HepG2 (cell line): ENCODE data around the gene SWSAP1. TPM values are rescaled to one million over a fixed set of nuclear protein-coding genes. Genes with fewer than 3 reads are reported as not detected.
A peak's percentile ranks its signal among the peaks of the same experiment; 100 is the strongest.

Experiments
- CTCF ChIP-seq: sonication (generic); formaldehyde crosslinking; IDR thresholded peaks from 2 replicates; pipeline ENCODE4 v1.5.0; 2020; ENCODE audit warnings: mild to moderate bottlenecking, missing genetic modification reagents, moderate library complexity
- HCFC1 ChIP-seq: fragments of 150-350 bp; IDR thresholded peaks from 2 replicates; pipeline ENCODE4 v1.6.1; 2014; ENCODE audit warnings: low read depth, low read length
- HNF4G ChIP-seq, 2 experiments: sonication (generic) in 1 of 2; formaldehyde crosslinking in 1 of 2; IDR thresholded peaks; 2 replicates each; pipeline versions ENCODE4 v1.4.0 to v1.6.1; 2011 to 2020; ENCODE audit warnings: borderline replicate concordance in 2 of 2, low read depth in 2 of 2, mild to moderate bottlenecking in 2 of 2, low read length in 1 of 2, missing genetic modification reagents in 1 of 2, moderate library complexity in 1 of 2
- HOXA7 ChIP-seq: sonication (generic); formaldehyde crosslinking; IDR thresholded peaks from 2 replicates; pipeline ENCODE4 v1.8.1; 2022; ENCODE audit warnings: mild to moderate bottlenecking, missing genetic modification reagents, moderate library complexity
- IRX3 ChIP-seq: sonication (generic); formaldehyde crosslinking; IDR thresholded peaks from 2 replicates; pipeline ENCODE4 v1.8.1; 2023; ENCODE audit warnings: mild to moderate bottlenecking, low read depth, missing genetic modification reagents, borderline replicate concordance
- KAT8 ChIP-seq: IDR thresholded peaks from 2 replicates; pipeline ENCODE4 v1.6.1; 2016; ENCODE audit warnings: missing genetic modification reagents, missing compliant biosample characterization
- MBD4 ChIP-seq: IDR thresholded peaks from 2 replicates; pipeline ENCODE4 v1.6.1; 2012; ENCODE audit warnings: low read length, inconsistent platforms, borderline replicate concordance
- NR2F1 ChIP-seq, 2 experiments: fragments of 450-650 bp in 1 of 2; formaldehyde crosslinking in 1 of 2; IDR thresholded peaks; 2 replicates each; pipeline versions ENCODE4 v1.5.0 to v1.6.1; 2016 to 2020; ENCODE audit warnings: mild to moderate bottlenecking in 1 of 2, missing compliant biosample characterization in 1 of 2, missing genetic modification reagents in 1 of 2, moderate library complexity in 1 of 2
- NR2F6 ChIP-seq, 2 experiments: IDR thresholded peaks; 2 replicates each; pipeline ENCODE4 v1.6.1; 2016; ENCODE audit warnings: antibody characterized with exemption in 1 of 2, mild to moderate bottlenecking in 1 of 2
- SPEN ChIP-seq: sonication (generic); formaldehyde crosslinking; IDR thresholded peaks from 2 replicates; pipeline ENCODE4 v1.5.1; 2020; ENCODE audit warnings: low read depth, mild to moderate bottlenecking, missing genetic modification reagents
- UBTF ChIP-seq: sonication (generic); formaldehyde crosslinking; IDR thresholded peaks from 2 replicates; pipeline ENCODE4 v1.4.0; 2020; ENCODE audit warnings: mild to moderate bottlenecking, missing genetic modification reagents
- YEATS2 ChIP-seq: sonication (generic); formaldehyde crosslinking; IDR thresholded peaks from 2 replicates; pipeline ENCODE4 v1.4.0; 2020; ENCODE audit warnings: missing genetic modification reagents, borderline replicate concordance
- ZBTB34 ChIP-seq: sonication (generic); formaldehyde crosslinking; IDR thresholded peaks from 2 replicates; pipeline ENCODE4 v1.8.0; 2022; ENCODE audit warnings: mild to moderate bottlenecking, missing genetic modification reagents
- ZFAT ChIP-seq: sonication (generic); formaldehyde crosslinking; conservative IDR thresholded peaks from 2 replicates; pipeline ENCODE4 v1.8.1; 2023; ENCODE audit warnings: missing genetic modification reagents, inconsistent platforms
- ZNF235 ChIP-seq: sonication (generic); formaldehyde crosslinking; IDR thresholded peaks from 2 replicates; pipeline ENCODE4 v1.8.1; 2023; ENCODE audit warnings: mild to moderate bottlenecking, missing genetic modification reagents, borderline replicate concordance
- ZNF557 ChIP-seq: sonication (generic); formaldehyde crosslinking; IDR thresholded peaks from 2 replicates; pipeline ENCODE4 v1.4.0; 2020; ENCODE audit warnings: missing genetic modification reagents
- ZNF839 ChIP-seq: sonication (generic); formaldehyde crosslinking; IDR thresholded peaks from 2 replicates; pipeline ENCODE4 v1.4.0; 2020; ENCODE audit warnings: missing genetic modification reagents, mild to moderate bottlenecking, borderline replicate concordance
- ZNF850 ChIP-seq: sonication (generic); formaldehyde crosslinking; conservative IDR thresholded peaks from 2 replicates; pipeline ENCODE4 v1.9.0; 2021; ENCODE audit warnings: mild to moderate bottlenecking, missing genetic modification reagents
- polyA plus RNA-seq, 8 experiments: library from polyadenylated mRNA; depleted of rRNA in 3 of 8; stranded (reverse) in 7 of 8; unstranded in 1 of 8; fragments of >200 nt; fragmentation: Illumina TruSeq in 4 of 8; extraction: Trizol in 4 of 8; gene quantifications; 2 replicates each; pipeline versions ENCODE4 v1.2.1 to v1.2.3, GENCODE V29; 2011 to 2016; ENCODE audit warnings: low read depth in 4 of 8, missing spikeins in 1 of 8, mixed read lengths in 1 of 8; ENCODE audit not compliant: insufficient read depth in 1 of 8
- total RNA-seq, 5 experiments: library from RNA; depleted of rRNA; stranded (reverse); fragments of >200 nt; fragmentation: Illumina TruSeq; extraction: Trizol; gene quantifications; 2 replicates each; pipeline ENCODE4 v1.2.3, GENCODE V29; 2016; ENCODE audit warnings: low read depth in 1 of 5
- TF ChIP-seq, protein P1 (sequence below): IDR thresholded peaks from 2 replicates; pipeline ENCODE4 v1.6.1; 2016; ENCODE audit warnings: missing genetic modification reagents, missing compliant biosample characterization
- TF ChIP-seq, protein P2 (sequence below): sonication (generic); formaldehyde crosslinking; IDR thresholded peaks from 2 replicates; pipeline ENCODE4 v1.4.0; 2020; ENCODE audit warnings: missing genetic modification reagents

The SWSAP1 gene
- total and polyA plus RNA-seq, 2 of the 13 experiments (the other 11 are each of a cell fraction or from before 2014, with no cell fraction given): 2.7 to 3.3 TPM

DNA sequence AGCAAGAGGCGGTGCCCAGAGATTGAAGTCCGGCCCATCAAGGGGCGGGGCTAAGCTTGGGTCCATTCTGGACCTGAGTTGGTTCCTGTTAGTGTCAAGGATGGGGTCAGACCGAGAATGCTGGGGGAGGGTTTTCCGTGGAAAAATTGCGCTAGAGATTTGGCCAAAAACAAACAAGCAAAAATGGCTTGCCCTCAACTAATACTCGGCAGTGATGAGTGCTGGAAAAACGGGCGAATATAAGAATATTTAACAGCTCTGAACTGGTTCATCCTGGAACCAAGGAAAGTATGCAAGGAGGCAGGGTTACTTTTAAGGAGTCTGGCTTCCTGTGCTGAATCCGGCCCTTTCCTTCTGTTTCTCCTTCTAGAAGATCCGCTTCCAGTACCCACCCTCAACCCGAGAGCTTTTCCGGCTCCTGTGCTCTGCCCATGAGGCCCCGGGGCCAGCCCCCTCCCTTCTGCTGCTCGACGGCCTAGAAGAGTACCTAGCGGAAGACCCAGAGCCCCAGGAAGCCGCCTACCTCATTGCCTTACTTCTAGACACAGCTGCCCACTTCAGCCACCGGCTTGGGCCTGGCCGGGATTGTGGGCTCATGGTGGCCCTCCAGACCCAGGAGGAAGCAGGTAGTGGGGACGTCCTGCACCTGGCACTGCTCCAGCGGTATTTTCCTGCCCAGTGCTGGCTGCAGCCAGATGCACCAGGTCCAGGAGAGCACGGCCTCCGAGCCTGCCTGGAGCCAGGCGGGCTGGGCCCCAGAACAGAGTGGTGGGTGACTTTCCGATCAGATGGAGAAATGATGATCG, 880 bp downstream of the SWSAP1 start (continued):
- TF ChIP-seq SPEN (CRISPR knock-in tag): peak; percentile 49; the same call in 1 of the 2 replicates
- TF ChIP-seq IRX3 (CRISPR knock-in tag): no peak
- no peak; the same call in 1 of the 2 replicates for TF ChIP-seq KAT8 (CRISPR knock-in tag)
- TF ChIP-seq ZBTB34: no peak
- 0 out of 2 replicates have a peak, but pooled peaks have one; percentile 20 for TF ChIP-seq ZFAT (CRISPR knock-in tag)
- no peak for TF ChIP-seq HCFC1
- no peak for TF ChIP-seq MBD4
- TF ChIP-seq ZNF839 (CRISPR knock-in tag): 0 out of 2 replicates have a peak, but pooled peaks have one; percentile 82
- TF ChIP-seq HOXA7 (CRISPR knock-in tag): no peak
- TF ChIP-seq, protein P1, sequence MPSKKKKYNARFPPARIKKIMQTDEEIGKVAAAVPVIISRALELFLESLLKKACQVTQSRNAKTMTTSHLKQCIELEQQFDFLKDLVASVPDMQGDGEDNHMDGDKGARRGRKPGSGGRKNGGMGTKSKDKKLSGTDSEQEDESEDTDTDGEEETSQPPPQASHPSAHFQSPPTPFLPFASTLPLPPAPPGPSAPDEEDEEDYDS (CRISPR knock-in tag): peak; percentile 47; the same call in 1 of the 2 replicates
- peak; percentile 90 for TF ChIP-seq NR2F6 (IDR thresholded peaks at IDR 0.05)
- TF ChIP-seq NR2F6 (CRISPR knock-in tag; IDR thresholded peaks at IDR 0.05): peak; percentile 68
- TF ChIP-seq UBTF (CRISPR knock-in tag): peak; percentile 70
- TF ChIP-seq NR2F1 (CRISPR knock-in tag; IDR thresholded peaks at IDR 0.05): peak; percentile 35 to 40; a peak in 1 of 4 replicates
- TF ChIP-seq ZNF557 (CRISPR knock-in tag): peak; percentile 48; the same call in 1 of the 2 replicates
- TF ChIP-seq, protein P2, sequence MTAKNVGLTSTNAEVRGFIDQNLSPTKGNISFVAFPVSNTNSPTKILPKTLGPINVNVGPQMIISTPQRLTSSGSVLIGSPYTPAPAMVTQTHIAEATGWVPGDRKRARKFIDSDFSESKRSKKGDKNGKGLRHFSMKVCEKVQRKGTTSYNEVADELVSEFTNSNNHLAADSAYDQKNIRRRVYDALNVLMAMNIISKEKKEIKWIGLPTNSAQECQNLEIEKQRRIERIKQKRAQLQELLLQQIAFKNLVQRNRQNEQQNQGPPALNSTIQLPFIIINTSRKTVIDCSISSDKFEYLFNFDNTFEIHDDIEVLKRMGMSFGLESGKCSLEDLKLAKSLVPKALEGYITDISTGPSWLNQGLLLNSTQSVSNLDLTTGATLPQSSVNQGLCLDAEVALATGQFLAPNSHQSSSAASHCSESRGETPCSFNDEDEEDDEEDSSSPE: peak; percentile 40; the same call in 1 of the 2 replicates
- TF ChIP-seq ZNF850 (CRISPR knock-in tag): no peak
- TF ChIP-seq CTCF: no peak
- TF ChIP-seq ZNF235 (CRISPR knock-in tag): peak; percentile 39; the same call in 1 of the 2 replicates
- TF ChIP-seq YEATS2 (CRISPR knock-in tag): peak; percentile 19; the same call in 1 of the 2 replicates
- no peak for TF ChIP-seq HNF4G (IDR thresholded peaks at IDR 0.05; ENCODE audit: borderline replicate concordance, low read depth, low read length)
- 0 out of 2 replicates have a peak, but pooled peaks have one; percentile 62 for TF ChIP-seq HNF4G (CRISPR knock-in tag; IDR thresholded peaks at IDR 0.05; ENCODE audit: borderline replicate concordance, low read depth)
